Measurements from ENCODE around the gene SMC3. TPM values are rescaled to one million over a fixed set of nuclear protein-coding genes. Genes with fewer than 3 reads are reported as not detected.
"Not testable (repeated sequence)": the region's sequence is repeated elsewhere in the genome, so short reads cannot be mapped to it uniquely, and the experiment has no call there.

Gene SMC3
- total RNA-seq, 1 donor from 2014 or later = 94.6 TPM

DNA sequence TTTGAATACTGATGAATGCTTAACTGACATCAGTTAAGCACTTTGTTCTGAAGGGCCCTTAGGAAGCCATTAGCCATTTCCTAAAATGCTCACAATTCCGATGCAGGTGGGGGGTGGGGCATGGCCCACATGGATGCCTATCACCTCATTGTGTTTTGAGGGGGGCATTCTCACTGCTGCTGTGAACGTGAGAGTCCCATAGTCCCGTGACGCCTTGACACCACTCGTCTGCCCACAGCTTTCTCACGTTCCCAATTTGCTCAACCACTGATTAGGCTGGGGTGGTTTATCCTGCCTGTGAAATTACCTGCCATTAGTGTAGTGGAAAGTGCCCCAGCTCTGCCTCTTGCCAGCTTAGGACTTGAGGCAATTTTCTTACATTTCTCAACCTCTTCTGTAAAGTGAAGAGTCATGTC, 37.9 kb upstream of the SMC3 start:
- Mint-ChIP-seq H3K4me1 (ENCODE audit: low read depth) (peaks cover 6% of the 10 kb centered on the region), H3K4me3 (ENCODE audit: low read depth) (no peak overlapping the region), H3K36me3 (ENCODE audit: insufficient read depth) (no peaks in the 10 kb centered on the region), H3K27me3 (peaks cover 17% of the 10 kb centered on the region), H3K9me3 (ENCODE audit: low read depth) (no peaks in the 10 kb centered on the region), H3K27ac (no peak overlapping the region)
- TF ChIP-seq, protein P1, sequence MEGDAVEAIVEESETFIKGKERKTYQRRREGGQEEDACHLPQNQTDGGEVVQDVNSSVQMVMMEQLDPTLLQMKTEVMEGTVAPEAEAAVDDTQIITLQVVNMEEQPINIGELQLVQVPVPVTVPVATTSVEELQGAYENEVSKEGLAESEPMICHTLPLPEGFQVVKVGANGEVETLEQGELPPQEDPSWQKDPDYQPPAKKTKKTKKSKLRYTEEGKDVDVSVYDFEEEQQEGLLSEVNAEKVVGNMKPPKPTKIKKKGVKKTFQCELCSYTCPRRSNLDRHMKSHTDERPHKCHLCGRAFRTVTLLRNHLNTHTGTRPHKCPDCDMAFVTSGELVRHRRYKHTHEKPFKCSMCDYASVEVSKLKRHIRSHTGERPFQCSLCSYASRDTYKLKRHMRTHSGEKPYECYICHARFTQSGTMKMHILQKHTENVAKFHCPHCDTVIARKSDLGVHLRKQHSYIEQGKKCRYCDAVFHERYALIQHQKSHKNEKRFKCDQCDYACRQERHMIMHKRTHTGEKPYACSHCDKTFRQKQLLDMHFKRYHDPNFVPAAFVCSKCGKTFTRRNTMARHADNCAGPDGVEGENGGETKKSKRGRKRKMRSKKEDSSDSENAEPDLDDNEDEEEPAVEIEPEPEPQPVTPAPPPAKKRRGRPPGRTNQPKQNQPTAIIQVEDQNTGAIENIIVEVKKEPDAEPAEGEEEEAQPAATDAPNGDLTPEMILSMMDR (IDR thresholded peaks at IDR 0.05; ENCODE audit: unreplicated experiment) = no peak
- DNase-seq (ENCODE audit: low spot score, unreplicated experiment) = no peak

DNA sequence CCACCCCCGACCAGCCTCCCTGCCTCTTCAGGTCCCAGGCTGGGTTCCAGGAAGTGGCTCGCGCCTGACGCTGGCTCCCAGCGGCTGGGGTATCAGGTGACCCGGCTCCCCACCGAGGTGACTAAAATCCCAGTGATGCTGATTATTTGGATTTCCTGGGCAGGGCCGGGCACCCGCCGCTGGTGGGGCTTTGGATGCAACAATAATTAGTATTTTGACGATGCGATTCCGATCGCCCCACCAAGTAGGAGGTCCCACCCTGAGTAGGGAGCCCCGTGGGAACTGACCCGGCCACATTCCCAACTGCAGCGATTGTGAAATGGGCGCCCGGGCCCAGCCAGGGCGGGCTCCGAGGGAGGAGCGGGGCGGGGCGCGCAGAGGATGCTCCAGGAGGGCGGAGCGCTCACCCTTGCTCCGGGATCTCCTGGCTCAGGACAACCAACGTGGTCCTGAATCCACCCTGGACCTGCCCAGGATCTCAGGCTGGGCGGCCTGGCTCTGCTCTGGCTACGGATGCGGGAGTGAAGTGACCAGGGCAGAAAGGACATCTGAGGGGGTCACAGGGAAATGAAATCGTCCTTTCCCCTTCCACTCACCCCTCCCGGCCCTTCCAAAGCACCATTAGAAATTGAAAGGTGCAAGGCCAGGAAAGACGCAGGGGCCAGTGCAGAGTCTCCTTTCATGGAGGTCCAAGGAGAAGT, 37.2 kb upstream of the SMC3 start:
- Mint-ChIP-seq H3K36me3 (ENCODE audit: insufficient read depth) (no peaks in the 10 kb centered on the region), H3K27me3 (peaks cover 15% of the 10 kb centered on the region), H3K4me3 (ENCODE audit: low read depth) (peak overlapping the region; percentile 55), H3K4me1 (ENCODE audit: low read depth) (peaks cover 3% of the 10 kb centered on the region), H3K27ac (no peak overlapping the region), H3K9me3 (ENCODE audit: low read depth) (no peaks in the 10 kb centered on the region)
- TF ChIP-seq, protein P1 (IDR thresholded peaks at IDR 0.05; ENCODE audit: unreplicated experiment) = no peak
- DNase-seq (ENCODE audit: low spot score, unreplicated experiment) = peak; percentile 45

DNA sequence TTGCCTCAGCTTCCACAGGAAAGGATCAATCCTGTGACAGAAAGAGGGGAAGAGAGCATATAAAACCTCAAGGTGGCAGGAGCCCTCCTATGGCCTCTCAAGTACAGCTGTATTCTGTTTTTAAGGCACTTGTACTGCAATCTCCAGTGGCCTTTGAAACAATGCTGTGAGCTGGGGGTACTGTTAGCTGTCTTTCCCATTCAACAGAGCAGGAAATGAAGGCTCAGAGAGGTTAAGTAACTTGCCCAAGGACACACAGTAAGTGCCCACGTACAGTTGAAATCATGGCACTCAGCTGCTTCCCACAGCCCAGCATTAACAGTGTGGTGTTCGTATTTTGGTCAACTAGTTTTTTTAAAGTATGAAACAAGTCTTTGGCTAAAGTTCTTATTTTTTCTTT, 35.8 kb upstream of the SMC3 start:
- no peaks in the 10 kb centered on the region for H3K9me3 Mint-ChIP-seq (ENCODE audit: low read depth)
- TF ChIP-seq, protein P1 (IDR thresholded peaks at IDR 0.05; ENCODE audit: unreplicated experiment) = no peak
- H3K36me3 Mint-ChIP-seq (ENCODE audit: insufficient read depth) = no peaks in the 10 kb centered on the region
- no peak for DNase-seq (ENCODE audit: low spot score, unreplicated experiment)
- H3K4me3 Mint-ChIP-seq (ENCODE audit: low read depth) = no peak overlapping the region
- peaks cover 15% of the 10 kb centered on the region for H3K27me3 Mint-ChIP-seq
- H3K27ac Mint-ChIP-seq = no peak overlapping the region
- H3K4me1 Mint-ChIP-seq (ENCODE audit: low read depth) = peaks cover 2% of the 10 kb centered on the region

- DNase-seq (ENCODE audit: low spot score, unreplicated experiment); H3K27ac Mint-ChIP-seq; H3K4me1 Mint-ChIP-seq (ENCODE audit: low read depth); H3K36me3 Mint-ChIP-seq (ENCODE audit: insufficient read depth); H3K4me3 Mint-ChIP-seq (ENCODE audit: low read depth); H3K9me3 Mint-ChIP-seq (ENCODE audit: low read depth): not testable (repeated sequence)
- peaks cover 15% of the 10 kb centered on the region for H3K27me3 Mint-ChIP-seq
Observed at GRCh38 chr10:110532628-110533027, 34.9 kb upstream of the SMC3 start.

DNA sequence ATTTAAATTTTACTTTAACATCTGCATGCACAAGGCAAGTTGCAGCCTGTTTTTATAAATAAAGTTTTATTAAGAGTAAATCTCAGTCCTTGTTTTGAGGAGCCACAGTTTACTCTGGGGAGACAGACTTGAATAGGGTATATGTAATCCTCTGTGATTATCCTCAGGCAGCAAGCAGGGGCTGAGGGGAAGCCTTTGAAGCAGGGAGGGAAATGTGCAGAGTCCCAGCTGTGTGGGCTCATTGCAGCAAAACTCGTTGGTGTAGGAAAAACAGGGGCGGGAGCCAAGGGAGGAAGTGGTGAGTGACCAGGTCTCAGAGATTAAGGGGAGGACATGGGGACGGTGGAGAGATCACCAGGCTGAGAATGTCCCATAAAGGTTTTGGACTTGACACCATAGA, 34.3 kb upstream of the SMC3 start:
- DNase-seq (ENCODE audit: low spot score, unreplicated experiment) = no peak
- Mint-ChIP-seq H3K4me3 (ENCODE audit: low read depth) (no peak overlapping the region), H3K9me3 (ENCODE audit: low read depth) (no peaks in the 10 kb centered on the region)

More for the DNA sequence above, 34.3 kb upstream of the SMC3 start:
- H3K4me1 Mint-ChIP-seq (ENCODE audit: low read depth) = peaks cover 2% of the 10 kb centered on the region
- H3K27ac Mint-ChIP-seq = peak overlapping the region; percentile 35
- H3K27me3 Mint-ChIP-seq = peaks cover 11% of the 10 kb centered on the region
- H3K36me3 Mint-ChIP-seq (ENCODE audit: insufficient read depth) = no peaks in the 10 kb centered on the region
- TF ChIP-seq, protein P1 (IDR thresholded peaks at IDR 0.05; ENCODE audit: unreplicated experiment) = no peak
